Aortic smooth muscle cell (primary cell): Measurements from ENCODE around the gene DCN. TPM values are rescaled to one million over a fixed set of nuclear protein-coding genes. Genes with fewer than 3 reads are reported as not detected.

Experiments
- total RNA-seq: library from RNA; depleted of rRNA; stranded (reverse); fragments of >200 nt; gene quantifications from 2 replicates; pipeline ENCODE4 v1.2.3, GENCODE V29; 2014

DCN gene, protein sequence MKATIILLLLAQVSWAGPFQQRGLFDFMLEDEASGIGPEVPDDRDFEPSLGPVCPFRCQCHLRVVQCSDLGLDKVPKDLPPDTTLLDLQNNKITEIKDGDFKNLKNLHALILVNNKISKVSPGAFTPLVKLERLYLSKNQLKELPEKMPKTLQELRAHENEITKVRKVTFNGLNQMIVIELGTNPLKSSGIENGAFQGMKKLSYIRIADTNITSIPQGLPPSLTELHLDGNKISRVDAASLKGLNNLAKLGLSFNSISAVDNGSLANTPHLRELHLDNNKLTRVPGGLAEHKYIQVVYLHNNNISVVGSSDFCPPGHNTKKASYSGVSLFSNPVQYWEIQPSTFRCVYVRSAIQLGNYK
- total RNA-seq, result 129 and 306 TPM in 2 replicates

GRCh38 chr12:91182636-91183455, at the start of gene DCN:
TSS of gene DCN (minus strand) at chr12:91182817. CDS start at chr12:91178552, 4,265 bp downstream.

GRCh38 chr12:91111366-91112325, 71.0 kb downstream of the DCN start, which contains the start of gene LUM:
TSS of gene LUM (minus strand) at chr12:91111494. CDS start at chr12:91108979, 2,515 bp downstream.

Other genes with a start within 250 kb of the DCN start
- not detected in 2 replicates for gene CCER1, start 227.6 kb downstream of the DCN start, total RNA-seq
- gene EPYC, start 177.8 kb downstream of the DCN start, total RNA-seq, result not detected in 2 replicates
- gene KERA, start 124.8 kb downstream of the DCN start, total RNA-seq, result not detected in 2 replicates
- gene LUM, start 71.3 kb downstream of the DCN start, total RNA-seq, result 691 and 1,118 TPM in 2 replicates